ENCODE results near the gene AGPS. TPM values are rescaled to one million over a fixed set of nuclear protein-coding genes. Genes with fewer than 3 reads are reported as not detected.

AGPS gene
- polyA plus RNA-seq, 1 of the 3 experiments (the other 2 are of a cell fraction), result 10.9 TPM

- no peaks in the 10 kb centered on the region for H3F3A ChIP-seq (replicated peaks; ENCODE audit: insufficient read depth)
- H3K9ac ChIP-seq, result no peak overlapping the region
- TF ChIP-seq FOSL2 (IDR thresholded peaks at IDR 0.05; ENCODE audit: borderline replicate concordance, low read depth) (no peak), GABPA (IDR thresholded peaks at IDR 0.05; ENCODE audit: low read depth) (no peak), ELF1 (IDR thresholded peaks at IDR 0.05) (no peak), MEF2A (IDR thresholded peaks at IDR 0.05; ENCODE audit: borderline replicate concordance, low read depth) (no peak), RAD21 (IDR thresholded peaks at IDR 0.05; ENCODE audit: low read length) (no peak), EP300 (IDR thresholded peaks at IDR 0.05; ENCODE audit: borderline replicate concordance in 1 of 2, low read depth in 1 of 2, low read length in 1 of 2) (no peak), ZBTB33 (IDR thresholded peaks at IDR 0.05; ENCODE audit: borderline replicate concordance, low read depth) (no peak), SMC3 (IDR thresholded peaks at IDR 0.05; ENCODE audit: low read depth, low read length) (no peak), IRF3 (IDR thresholded peaks at IDR 0.05; ENCODE audit: low read depth, low read length) (no peak), FOXJ3 (CRISPR knock-in tag; IDR thresholded peaks at IDR 0.05) (no peak), JUND (IDR thresholded peaks at IDR 0.05) (no peak), USF1 (IDR thresholded peaks at IDR 0.05; ENCODE audit: borderline replicate concordance, low read depth) (no peak), MXI1 (IDR thresholded peaks at IDR 0.05; ENCODE audit: low read depth, low read length) (no peak), NRF1 (IDR thresholded peaks at IDR 0.05; ENCODE audit: low read depth, low read length) (no peak), POLR2AphosphoS5 (IDR thresholded peaks at IDR 0.05; ENCODE audit: low read depth, low read length) (no peak), RCOR1 (IDR thresholded peaks at IDR 0.05; ENCODE audit: low read length) (no peak), YY1 (IDR thresholded peaks at IDR 0.05; ENCODE audit: low read depth) (no peak), RXRA (IDR thresholded peaks at IDR 0.05; ENCODE audit: borderline replicate concordance, low read depth) (no peak), GATA2 (CRISPR knock-in tag; IDR thresholded peaks at IDR 0.05) (no peak), SIN3A (IDR thresholded peaks at IDR 0.05; ENCODE audit: borderline replicate concordance, low read depth, low read length) (no peak)
- H3K4me2 ChIP-seq, result no peak overlapping the region
- peaks cover 0 to 13% of the 10 kb centered on the region in 2 experiments for H3K36me3 ChIP-seq (replicated peaks in 1 of 2; ENCODE audit: control insufficient read depth in 1 of 2, insufficient read depth in 2 of 2, low read length in 1 of 2)
- H3K27ac ChIP-seq (ENCODE audit: low read depth in 2 of 2, low read length in 1 of 2), result no peak overlapping the region
- no peak for DNase-seq
- H3K9me3 ChIP-seq, result no peaks in the 10 kb centered on the region
- no peaks in the 10 kb centered on the region for H4K20me1 ChIP-seq (ENCODE audit: insufficient read depth)
- WGBS (ENCODE audit: low lambda C conversion rate), result 86% methylated on average over 4 of the region's 4 CpGs
- no peaks in the 10 kb centered on the region for H3K79me2 ChIP-seq (ENCODE audit: insufficient read depth)
- H3K4me1 ChIP-seq (ENCODE audit: control insufficient read depth in 1 of 2, insufficient read depth in 2 of 2, low read depth in 1 of 2, low read length in 1 of 2), result no peaks in the 10 kb centered on the region
- CTCF ChIA-PET, result interaction anchor here (1.2 kb wide), 2 partner anchors 14 to 44 kb away, joined by 4 to 5 read pairs; partner anchors contain the start of gene AGPS
- H3K4me3 ChIP-seq (ENCODE audit: low read depth in 2 of 2, low read length in 1 of 2), result no peak overlapping the region
- H3K27me3 ChIP-seq (ENCODE audit: insufficient read depth), result no peaks in the 10 kb centered on the region
- no peak overlapping the region for H2AFZ ChIP-seq (ENCODE audit: low read depth)
- H3K9me2 ChIP-seq, result no peaks in the 10 kb centered on the region
- POLR2A ChIA-PET, result no interaction called here
Observed at GRCh38 chr2:177379354-177379753, 13.2 kb upstream of the AGPS start.

Measured in SK-N-SH (cell line).